ENCODE measurements around the gene REN. TPM values are rescaled to one million over a fixed set of nuclear protein-coding genes. Genes with fewer than 3 reads are reported as not detected.
A peak's percentile ranks its signal among the peaks of the same experiment; 100 is the strongest.

REN gene
- total RNA-seq (2014; rRNA removed; shearing (Covaris generic)), result not detected in 2 replicates
- not detected in 2 replicates for polyA plus RNA-seq (2014; cell fraction: nucleus; rRNA removed)

GRCh38 chr1:204166219-204166618, at the start of gene REN:
Gene REN (minus strand): TSS chr1:204166337. CDS start chr1:204166293, 44 bp downstream.
- DNase-seq (ENCODE audit: extremely low read depth, low read depth), result no peak

GRCh38 chr1:204213668-204214662, 47.8 kb upstream of the REN start, which contains the start of gene GOLT1A:
Gene GOLT1A (minus strand): TSS chr1:204213988. CDS start chr1:204213906, 82 bp downstream.
- peak; percentile 71 for DNase-seq (ENCODE audit: extremely low read depth, low read depth)

- no peak for DNase-seq (ENCODE audit: extremely low read depth, low read depth)
Observed at GRCh38 chr1:204212715-204213114, 46.6 kb upstream of the REN start.

GRCh38 chr1:204211046-204211445, 44.9 kb upstream of the REN start:
- no peak for DNase-seq (ENCODE audit: extremely low read depth, low read depth)

GRCh38 chr1:204207136-204207616, 41.0 kb upstream of the REN start:
- DNase-seq (ENCODE audit: extremely low read depth, low read depth), result peak; percentile 34

GRCh38 chr1:204206121-204206520, 40.0 kb upstream of the REN start:
- DNase-seq (ENCODE audit: extremely low read depth, low read depth), result no peak

GRCh38 chr1:204205486-204205885, 39.3 kb upstream of the REN start:
- DNase-seq (ENCODE audit: extremely low read depth, low read depth), result no peak

- no peak for DNase-seq (ENCODE audit: extremely low read depth, low read depth)
Observed at GRCh38 chr1:204204944-204205343, 38.8 kb upstream of the REN start.

- DNase-seq (ENCODE audit: extremely low read depth, low read depth), result no peak
Observed at GRCh38 chr1:204203206-204203767, 37.1 kb upstream of the REN start.

- no peak for DNase-seq (ENCODE audit: extremely low read depth, low read depth)
Observed at GRCh38 chr1:204202481-204202880, 36.3 kb upstream of the REN start.

GRCh38 chr1:204201348-204202040, 35.4 kb upstream of the REN start:
- no peak for DNase-seq (ENCODE audit: extremely low read depth, low read depth)

GRCh38 chr1:204199579-204199978, 33.4 kb upstream of the REN start:
- DNase-seq (ENCODE audit: extremely low read depth, low read depth), result no peak

- no peak for DNase-seq (ENCODE audit: extremely low read depth, low read depth)
Observed at GRCh38 chr1:204198348-204199340, 32.5 kb upstream of the REN start.

GRCh38 chr1:204197068-204197467, 30.9 kb upstream of the REN start:
- no peak for DNase-seq (ENCODE audit: extremely low read depth, low read depth)

- no peak for DNase-seq (ENCODE audit: extremely low read depth, low read depth)
Observed at GRCh38 chr1:204196068-204196795, 30.1 kb upstream of the REN start, which contains the start of gene KISS1. Gene KISS1 (minus strand): TSS chr1:204196491. CDS start chr1:204192876, 3,615 bp downstream.

GRCh38 chr1:204194771-204195170, 28.6 kb upstream of the REN start:
- no peak for DNase-seq (ENCODE audit: extremely low read depth, low read depth)

- DNase-seq (ENCODE audit: extremely low read depth, low read depth), result no peak
Observed at GRCh38 chr1:204194080-204194479, 27.9 kb upstream of the REN start.

- no peak for DNase-seq (ENCODE audit: extremely low read depth, low read depth)
Observed at GRCh38 chr1:204192589-204193352, 26.6 kb upstream of the REN start.

Data from NCI-H460 (cell line).